ENCODE data around the gene CDK15.

CDK15 gene

DNA sequence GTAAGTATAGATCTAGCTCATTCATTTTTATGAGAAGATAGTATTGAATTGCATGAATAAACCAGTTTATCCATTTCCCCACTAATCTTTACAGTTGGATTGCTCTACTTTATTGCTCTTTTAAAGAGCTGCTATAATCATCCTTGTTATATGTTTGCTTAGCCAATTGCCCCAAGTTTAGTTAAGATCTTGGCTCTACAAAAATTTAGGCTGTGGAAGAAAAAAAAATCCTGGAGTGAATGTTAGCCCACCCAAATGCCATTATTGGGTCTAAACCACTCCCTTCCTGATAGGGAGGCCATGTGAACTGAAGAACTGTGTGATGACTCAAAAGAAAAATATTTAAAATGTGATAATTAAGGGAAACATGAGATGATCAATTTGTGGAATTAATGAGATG, 28.5 kb upstream of the CDK15 start:
- TF ChIP-seq NFRKB (IDR thresholded peaks at IDR 0.05), result no peak
- TF ChIP-seq CTBP1 (IDR thresholded peaks at IDR 0.05; ENCODE audit: borderline replicate concordance), result no peak
- no peak for TF ChIP-seq FOXA1 (IDR thresholded peaks at IDR 0.05)
- TF ChIP-seq ARNT (IDR thresholded peaks at IDR 0.05), result no peak
- no peak for TF ChIP-seq HDGF (IDR thresholded peaks at IDR 0.05; ENCODE audit: borderline replicate concordance)
- no peak for TF ChIP-seq LEF1 (IDR thresholded peaks at IDR 0.05; ENCODE audit: borderline replicate concordance)
- no peak for TF ChIP-seq SP1 (IDR thresholded peaks at IDR 0.05)
- TF ChIP-seq, protein P1, sequence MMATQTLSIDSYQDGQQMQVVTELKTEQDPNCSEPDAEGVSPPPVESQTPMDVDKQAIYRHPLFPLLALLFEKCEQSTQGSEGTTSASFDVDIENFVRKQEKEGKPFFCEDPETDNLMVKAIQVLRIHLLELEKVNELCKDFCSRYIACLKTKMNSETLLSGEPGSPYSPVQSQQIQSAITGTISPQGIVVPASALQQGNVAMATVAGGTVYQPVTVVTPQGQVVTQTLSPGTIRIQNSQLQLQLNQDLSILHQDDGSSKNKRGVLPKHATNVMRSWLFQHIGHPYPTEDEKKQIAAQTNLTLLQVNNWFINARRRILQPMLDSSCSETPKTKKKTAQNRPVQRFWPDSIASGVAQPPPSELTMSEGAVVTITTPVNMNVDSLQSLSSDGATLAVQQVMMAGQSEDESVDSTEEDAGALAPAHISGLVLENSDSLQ (IDR thresholded peaks at IDR 0.05), result no peak
- TF ChIP-seq FOXK2 (IDR thresholded peaks at IDR 0.05), result no peak
- TF ChIP-seq ZNF384 (IDR thresholded peaks at IDR 0.05), result no peak
- TF ChIP-seq BHLHE40 (IDR thresholded peaks at IDR 0.05; ENCODE audit: borderline replicate concordance), result no peak
- POLR2A ChIA-PET, result no interaction called here
- CTCF ChIA-PET, result interaction anchor here (0.9 kb wide), 1 partner anchor 10 kb away, joined by 3 read pairs; no protein-coding TSS in a partner anchor

DNA sequence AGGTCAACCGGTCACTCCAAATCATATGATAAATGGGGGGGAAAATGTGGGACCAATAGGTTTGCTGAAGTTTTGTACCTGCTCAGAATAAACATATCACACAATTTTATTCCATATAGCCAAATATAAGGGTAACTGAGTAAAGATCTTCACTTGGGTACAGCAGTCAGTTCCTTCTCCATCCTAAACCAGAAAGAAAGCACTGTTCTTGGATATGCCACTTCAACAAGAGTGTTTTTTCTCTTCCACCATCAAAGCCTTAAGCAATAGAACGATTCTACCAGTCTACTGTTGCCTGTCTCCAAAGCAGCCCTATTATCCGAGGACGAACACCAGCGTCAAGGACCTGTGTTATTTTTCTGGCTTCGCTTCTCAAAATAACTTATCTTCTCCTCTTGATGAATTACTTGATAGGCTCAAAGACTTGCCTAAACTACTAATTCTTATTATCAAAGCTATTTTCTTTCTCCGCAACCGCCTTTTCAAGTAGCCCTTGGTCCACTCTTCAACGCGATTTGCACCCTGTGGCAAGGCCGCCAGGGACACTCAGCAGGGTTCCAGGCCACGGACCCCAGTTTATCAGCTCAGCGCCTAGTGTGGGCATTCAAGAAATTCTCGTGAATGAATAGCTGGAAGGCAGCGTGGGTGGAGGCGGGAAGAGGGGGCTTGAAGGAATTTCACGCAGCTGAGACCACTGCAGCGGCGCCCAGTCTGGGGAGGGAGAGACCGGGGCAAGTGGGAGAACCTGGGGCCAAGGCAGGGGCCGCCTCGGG, 26.2 kb upstream of the CDK15 start:
- DNase-seq (ENCODE audit: extremely low spot score), result no peak

More for the DNA sequence above, 28.5 kb upstream of the CDK15 start:
- no peak for DNase-seq (ENCODE audit: extremely low spot score)

DNA sequence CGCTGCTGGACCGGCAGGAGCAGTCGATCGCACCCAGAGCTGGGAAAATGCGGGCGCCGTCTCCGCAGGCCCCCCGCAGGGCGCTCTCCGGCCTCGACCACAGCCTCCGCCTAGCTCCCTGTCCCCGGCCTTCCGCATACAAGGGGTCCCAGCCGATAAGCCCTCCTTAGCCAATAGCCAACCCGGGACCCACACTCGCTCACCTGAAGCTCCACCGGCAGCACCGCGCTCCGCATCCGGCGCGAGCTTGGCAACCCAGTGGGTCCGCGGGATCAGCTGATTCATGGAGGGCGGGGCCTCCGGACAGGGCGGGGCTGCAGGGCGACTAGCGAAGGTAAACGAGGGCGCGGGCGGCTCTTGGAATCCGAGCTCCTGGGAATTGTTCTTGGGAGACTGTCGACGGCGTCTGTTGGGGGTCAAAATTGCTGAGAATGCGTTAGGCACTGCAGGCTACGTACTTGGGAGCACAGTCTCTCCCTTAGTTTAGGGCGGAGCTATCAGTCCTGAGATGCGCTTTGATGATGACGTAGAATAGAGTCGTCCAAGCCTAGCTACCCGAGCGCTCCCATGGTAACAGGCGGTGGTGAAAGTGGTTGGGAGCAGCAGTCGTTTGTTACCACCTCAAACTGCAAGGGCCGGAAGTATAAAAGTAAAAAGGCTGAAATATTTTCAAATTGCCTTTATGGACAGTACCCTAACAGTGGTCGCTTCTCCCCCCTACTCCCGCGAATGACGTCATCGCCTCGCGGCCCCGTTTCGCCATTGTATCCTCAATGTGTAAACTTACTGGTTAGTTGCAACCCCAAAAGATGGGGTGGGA, 25.5 kb upstream of the CDK15 start, which contains the start of gene ALS2:
TSS of gene ALS2 (minus strand) at position 260 of the 820 bp plus-strand sequence. CDS start 12,048 bp downstream, outside the sequence.
- peak; percentile 89 for DNase-seq (ENCODE audit: extremely low spot score)
- ChIA-PET CTCF (interaction anchor here (0.6 to 0.7 kb wide), 3 partner anchors 13 to 1863 kb away, joined by 3 to 9 read pairs (median 3); no protein-coding TSS in a partner anchor), POLR2A (interaction anchor here (0.6 to 1.8 kb wide), 15 partner anchors 9 to 491 kb away, joined by 3 to 6 read pairs (median 3); no protein-coding TSS in a partner anchor)
- no peak for TF ChIP-seq ARNT (IDR thresholded peaks at IDR 0.05)
- TF ChIP-seq SUZ12 (IDR thresholded peaks at IDR 0.05), result no peak
- no peak for TF ChIP-seq HDGF (IDR thresholded peaks at IDR 0.05; ENCODE audit: borderline replicate concordance)
- no peak for TF ChIP-seq BHLHE40 (IDR thresholded peaks at IDR 0.05; ENCODE audit: borderline replicate concordance)
- TF ChIP-seq LEF1 (IDR thresholded peaks at IDR 0.05; ENCODE audit: borderline replicate concordance), result no peak
- no peak for TF ChIP-seq CTBP1 (IDR thresholded peaks at IDR 0.05; ENCODE audit: borderline replicate concordance)

More for the DNA sequence above, 26.2 kb upstream of the CDK15 start:
- ChIA-PET POLR2A (interaction anchor here (0.9 to 1.8 kb wide), 8 partner anchors 8 to 492 kb away, joined by 3 to 6 read pairs (median 4); no protein-coding TSS in a partner anchor), CTCF (interaction anchor here (0.6 kb wide), 1 partner anchor 1864 kb away, joined by 3 read pairs; no protein-coding TSS in a partner anchor)
- TF ChIP-seq L3MBTL2 (conservative IDR thresholded peaks at IDR 0.05) (peak; percentile 45; the same call in 1 of the 2 replicates), ZNF384 (IDR thresholded peaks at IDR 0.05) (no peak), BHLHE40 (IDR thresholded peaks at IDR 0.05; ENCODE audit: borderline replicate concordance) (no peak)

DNA sequence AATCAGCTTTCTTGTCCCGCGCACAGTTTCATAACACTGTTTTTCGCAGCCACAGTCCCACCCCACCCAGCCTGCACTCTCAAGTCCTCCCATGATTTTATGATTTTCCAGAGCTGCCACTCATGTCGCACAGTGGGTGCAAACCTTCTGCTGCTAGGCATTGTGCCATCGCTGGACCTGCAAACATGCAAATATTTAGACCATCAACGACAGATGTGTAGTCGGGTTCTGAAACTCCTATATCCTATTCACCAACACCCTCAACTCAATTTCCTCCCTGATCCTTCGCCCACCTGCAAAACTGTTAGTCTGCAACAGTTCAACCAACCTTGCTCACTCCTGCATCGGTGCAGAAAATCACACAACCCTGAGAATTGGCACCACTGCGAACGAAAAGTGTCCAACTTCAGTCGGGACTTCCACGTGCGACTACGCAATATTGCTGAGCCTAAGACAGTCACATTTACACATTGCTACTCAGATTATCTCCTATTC, 24.7 kb upstream of the CDK15 start:
- DNase-seq (ENCODE audit: extremely low spot score), result peak; percentile 26

DNA sequence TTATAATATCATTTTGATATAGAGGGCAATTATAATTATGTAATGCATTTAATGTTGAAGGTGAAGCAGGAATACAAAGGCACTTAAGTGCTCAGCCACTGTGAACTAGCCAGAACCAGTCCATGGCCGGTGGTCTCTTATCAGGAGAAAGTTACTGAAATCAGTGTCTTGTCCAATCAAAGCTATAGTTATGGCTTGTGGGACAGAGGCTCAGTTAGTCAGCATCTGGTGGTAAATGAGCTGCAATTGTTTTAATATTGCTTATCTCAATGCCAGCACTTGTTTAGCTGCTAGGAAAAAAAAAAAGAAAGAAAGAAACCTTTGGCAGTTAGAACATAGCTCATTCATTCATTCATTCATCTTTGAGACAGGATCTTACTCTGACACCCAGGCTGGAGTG, 21.8 kb upstream of the CDK15 start:
- CTCF ChIA-PET, result interaction anchor here (0.7 to 0.8 kb wide), 2 partner anchors 22 to 316 kb away, joined by 3 to 9 read pairs; no protein-coding TSS in a partner anchor
- TF ChIP-seq FOXA1 (IDR thresholded peaks at IDR 0.05) (no peak), ZNF384 (IDR thresholded peaks at IDR 0.05) (no peak), L3MBTL2 (conservative IDR thresholded peaks at IDR 0.05) (no peak), NFRKB (IDR thresholded peaks at IDR 0.05) (no peak), SP1 (IDR thresholded peaks at IDR 0.05) (no peak), SUZ12 (IDR thresholded peaks at IDR 0.05) (no peak), FOXM1 (IDR thresholded peaks at IDR 0.05; ENCODE audit: borderline replicate concordance) (no peak), FOXK2 (IDR thresholded peaks at IDR 0.05) (no peak), ELF4 (IDR thresholded peaks at IDR 0.05) (no peak), LEF1 (IDR thresholded peaks at IDR 0.05; ENCODE audit: borderline replicate concordance) (no peak), CTBP1 (IDR thresholded peaks at IDR 0.05; ENCODE audit: borderline replicate concordance) (no peak), BHLHE40 (IDR thresholded peaks at IDR 0.05; ENCODE audit: borderline replicate concordance) (no peak), ARNT (IDR thresholded peaks at IDR 0.05) (no peak)
- TF ChIP-seq, protein P1 (IDR thresholded peaks at IDR 0.05), result no peak
- no peak for DNase-seq (ENCODE audit: extremely low spot score)
- POLR2A ChIA-PET, result no interaction called here

More for the DNA sequence above, 24.7 kb upstream of the CDK15 start:
- POLR2A ChIA-PET, result interaction anchor here (0.6 to 1.8 kb wide), 5 partner anchors 16 to 490 kb away, joined by 3 to 4 read pairs (median 3); no protein-coding TSS in a partner anchor
- CTCF ChIA-PET, result no interaction called here
- TF ChIP-seq FOXM1 (IDR thresholded peaks at IDR 0.05; ENCODE audit: borderline replicate concordance) (no peak), FOXK2 (IDR thresholded peaks at IDR 0.05) (no peak), NFRKB (IDR thresholded peaks at IDR 0.05) (no peak), CTBP1 (IDR thresholded peaks at IDR 0.05; ENCODE audit: borderline replicate concordance) (no peak), L3MBTL2 (conservative IDR thresholded peaks at IDR 0.05) (peak; percentile 74), LEF1 (IDR thresholded peaks at IDR 0.05; ENCODE audit: borderline replicate concordance) (no peak), SP1 (IDR thresholded peaks at IDR 0.05) (no peak), TARDBP (IDR thresholded peaks at IDR 0.05) (no peak), HDGF (IDR thresholded peaks at IDR 0.05; ENCODE audit: borderline replicate concordance) (no peak), ARNT (IDR thresholded peaks at IDR 0.05) (no peak)
- TF ChIP-seq, protein P1 (IDR thresholded peaks at IDR 0.05), result peak; percentile 92
